Fibroblast of the aortic adventitia (primary cell): ENCODE data around the gene URB2. TPM values are rescaled to one million over a fixed set of nuclear protein-coding genes. Genes with fewer than 3 reads are reported as not detected.
"Not testable (repeated sequence)": the region's sequence is repeated elsewhere in the genome, so short reads cannot be mapped to it uniquely, and the experiment has no call there.

Experiments
- DNase-seq: peaks from one replicate; pipeline ENCODE4 v3.0.0-alpha.2; 2010; ENCODE audit warnings: low read depth
- H3K4me3 ChIP-seq: 2 replicates; pipeline ENCODE4 v1.5.1; 2011; ENCODE audit warnings: low read depth, mild to moderate bottlenecking, control low read depth, low read length, moderate library complexity
- CTCF ChIP-seq: IDR thresholded peaks from 2 replicates; pipeline ENCODE4 v1.5.1; 2011; ENCODE audit warnings: mild to moderate bottlenecking, low read length, control low read depth, inconsistent platforms; ENCODE audit not compliant: insufficient read depth
- total RNA-seq: library from RNA; depleted of rRNA; stranded (reverse); fragments of >200 nt; gene quantifications from 2 replicates; pipeline ENCODE4 v1.2.3, GENCODE V29; 2012; ENCODE audit warnings: low replicate concordance

URB2 gene
- total RNA-seq, 1 donor: 9.6 TPM

GRCh38 chr1:229614701-229615100 is 11.3 kb upstream of the URB2 start:
- H3K4me3 ChIP-seq: no peak overlapping the region
- no peak for TF ChIP-seq CTCF
- no peak for DNase-seq

DNA sequence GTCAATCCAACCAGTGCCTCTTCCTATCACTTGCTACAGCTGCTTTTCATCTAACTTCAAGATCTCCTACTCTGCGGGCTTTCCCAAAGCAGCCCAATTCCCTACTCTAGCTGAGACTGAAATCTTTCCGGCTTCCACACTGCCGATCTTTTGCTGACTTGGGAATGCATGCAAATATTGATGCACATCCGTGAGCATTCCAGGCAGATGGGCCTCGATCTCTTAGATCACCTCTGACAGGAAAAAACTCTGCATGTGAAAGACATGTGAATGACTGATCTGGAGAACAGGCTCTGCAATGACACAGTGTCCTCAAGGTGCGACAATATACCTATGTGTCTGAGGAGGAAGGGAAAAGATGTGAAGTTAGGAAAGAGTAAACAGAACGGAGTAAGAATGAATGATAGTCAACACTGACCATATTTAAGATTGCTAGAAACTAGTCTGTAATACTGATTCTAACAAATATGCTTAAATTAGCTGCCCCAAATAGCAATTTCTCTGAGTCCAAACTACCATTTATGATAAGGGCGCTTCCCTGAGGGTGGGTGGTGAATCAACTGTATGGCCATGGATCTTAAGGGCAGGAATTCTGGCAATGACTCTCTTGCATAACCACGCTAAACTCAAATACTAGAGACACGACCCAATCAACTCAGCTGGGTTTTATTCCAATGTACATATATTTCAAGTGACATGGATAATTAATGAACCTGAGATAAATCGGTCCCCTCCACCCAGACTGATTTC is 8.5 kb upstream of the URB2 start:
- DNase-seq: peak; percentile 6
- H3K4me3 ChIP-seq: no peak overlapping the region
- TF ChIP-seq CTCF: no peak

DNA sequence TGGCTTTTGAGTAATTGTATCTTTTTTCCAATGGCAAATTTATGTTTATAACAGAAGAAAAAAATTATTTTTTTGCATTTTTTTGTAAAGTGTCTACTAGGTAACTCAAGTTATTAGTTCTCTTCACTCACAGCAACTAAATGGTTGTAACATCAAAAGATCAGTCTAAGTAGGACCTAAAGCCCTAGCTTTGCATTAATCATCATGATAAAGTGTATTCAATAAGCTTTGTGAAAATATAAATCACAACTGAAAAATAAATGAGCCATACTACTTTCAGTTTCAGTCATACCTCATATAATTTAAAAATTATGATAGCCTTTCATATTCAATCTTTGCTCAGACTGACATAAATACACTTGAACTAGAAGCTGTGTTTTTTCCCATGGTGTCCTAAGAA is 7.0 kb upstream of the URB2 start:
- DNase-seq: no peak
- TF ChIP-seq CTCF: no peak
- H3K4me3 ChIP-seq: no peak overlapping the region

GRCh38 chr1:229619614-229620013 is 6.4 kb upstream of the URB2 start:
- no peak overlapping the region for H3K4me3 ChIP-seq
- no peak for TF ChIP-seq CTCF
- DNase-seq: no peak

DNA sequence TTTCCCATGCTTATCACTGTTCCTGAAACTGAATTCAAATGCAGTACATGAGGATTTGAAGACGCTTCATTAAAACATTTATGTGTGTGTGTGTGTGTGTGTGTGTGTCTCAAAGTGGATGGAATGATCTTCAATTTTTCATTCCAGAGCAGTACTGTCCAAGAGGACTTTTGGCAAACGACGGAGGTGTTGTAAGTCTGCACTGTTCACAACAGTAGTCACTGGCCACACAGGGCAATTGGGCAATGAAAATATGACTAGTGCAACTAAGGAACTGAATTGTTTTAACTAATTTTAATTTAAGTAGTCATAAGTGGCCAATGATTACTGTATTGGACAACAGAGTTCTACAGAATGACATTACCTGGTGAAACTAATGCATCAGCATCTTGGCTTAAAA is 5.2 kb upstream of the URB2 start:
- peak; percentile 87 for DNase-seq
- no peak overlapping the region for H3K4me3 ChIP-seq
- no peak for TF ChIP-seq CTCF

DNA sequence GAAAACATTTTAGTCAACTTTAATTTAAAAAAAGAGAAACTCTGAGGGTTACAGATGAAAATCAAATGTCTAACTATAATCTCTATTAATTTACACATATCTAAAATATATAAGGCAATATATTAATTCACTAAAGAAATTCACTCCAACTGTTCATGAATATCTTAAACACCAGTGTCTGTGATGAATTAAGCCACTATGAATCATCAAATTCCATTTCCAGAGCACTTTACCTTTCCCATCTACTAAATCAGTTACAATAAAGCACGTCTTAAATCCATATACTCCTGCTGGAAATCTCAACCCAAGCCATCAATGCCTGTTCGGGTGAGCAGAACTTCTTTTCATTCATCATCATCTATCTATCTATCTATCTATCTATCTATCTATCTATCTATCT is 4.4 kb upstream of the URB2 start:
- TF ChIP-seq CTCF: no peak
- no peak overlapping the region for H3K4me3 ChIP-seq
- DNase-seq: peak; percentile 24

- H3K4me3 ChIP-seq, DNase-seq: not testable (repeated sequence)
These were observed 3.4 kb upstream of the URB2 start for GRCh38 chr1:229622641-229623120.
